GM18526 (cell line): ENCODE results near the gene ZNF785.

Experiments
- POLR2A ChIP-seq: IDR thresholded peaks from 3 replicates; pipeline ENCODE4 v1.6.1; 2011; ENCODE audit not compliant: insufficient read length; ENCODE audit errors: extremely low read depth

ZNF785 gene

DNA sequence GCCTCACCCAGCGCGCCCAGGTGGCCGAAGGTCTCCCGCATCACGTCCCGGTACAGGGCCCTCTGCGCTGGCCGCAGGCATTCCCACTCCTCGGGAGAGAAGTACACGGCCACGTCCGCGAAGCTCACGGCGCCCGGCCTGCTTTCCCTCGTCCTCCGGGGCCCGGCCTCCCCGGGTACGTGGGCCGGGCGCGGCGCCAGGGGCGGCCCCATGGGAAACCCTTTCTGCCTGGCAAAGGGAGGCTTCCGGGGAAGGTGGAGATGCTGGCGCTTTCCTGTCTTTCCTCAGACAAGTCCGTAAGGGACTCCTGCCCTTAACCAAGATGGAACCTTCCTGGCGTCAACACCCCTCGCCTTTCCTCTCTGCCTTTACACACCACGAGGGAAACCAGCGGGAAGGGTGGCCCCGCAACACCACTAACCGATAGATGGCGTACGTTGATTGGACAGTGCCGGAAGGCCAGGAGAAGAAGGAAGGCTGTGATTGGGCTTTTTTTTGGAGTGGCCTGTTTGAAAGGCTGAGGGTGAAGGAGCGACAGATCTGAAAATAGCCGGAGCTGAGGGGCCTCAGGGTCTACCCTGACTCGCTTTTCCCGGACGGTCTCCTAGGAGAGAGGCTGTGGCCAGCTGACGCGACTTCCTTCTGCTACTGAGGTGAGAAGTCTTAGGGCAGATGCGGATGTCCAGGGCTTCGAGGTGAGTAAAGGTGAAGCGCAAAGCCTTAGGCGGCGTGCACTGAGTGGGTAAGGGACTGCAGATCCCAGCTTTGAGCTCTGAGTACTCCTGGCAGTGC is at the start of gene ZNF785:
TSS of gene ZNF785 (minus strand) at position 298 of the 792 bp plus-strand sequence. CDS start at position 212, 86 bp downstream.
- TF ChIP-seq POLR2A: peak; percentile 36

DNA sequence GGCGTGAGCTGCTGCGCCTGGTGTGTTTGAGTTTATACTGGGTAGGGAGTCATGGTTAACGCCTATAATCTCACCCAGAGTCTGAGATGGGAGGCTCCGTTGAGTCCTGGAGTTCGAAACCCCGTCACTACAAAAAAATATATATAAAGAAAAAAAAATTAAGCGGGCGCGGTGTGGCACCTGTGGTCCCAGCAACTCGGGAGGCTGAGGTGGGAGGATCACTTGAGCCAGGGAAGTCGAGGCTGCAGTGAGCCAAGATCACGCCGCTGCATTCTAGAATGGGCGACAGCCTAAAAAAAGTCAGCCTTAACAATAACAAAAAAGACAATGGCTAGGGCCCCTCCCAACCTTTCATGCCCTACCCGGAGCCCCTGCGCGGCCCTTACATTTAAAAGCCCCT is 48.0 kb upstream of the ZNF785 start:
- TF ChIP-seq POLR2A: no peak

DNA sequence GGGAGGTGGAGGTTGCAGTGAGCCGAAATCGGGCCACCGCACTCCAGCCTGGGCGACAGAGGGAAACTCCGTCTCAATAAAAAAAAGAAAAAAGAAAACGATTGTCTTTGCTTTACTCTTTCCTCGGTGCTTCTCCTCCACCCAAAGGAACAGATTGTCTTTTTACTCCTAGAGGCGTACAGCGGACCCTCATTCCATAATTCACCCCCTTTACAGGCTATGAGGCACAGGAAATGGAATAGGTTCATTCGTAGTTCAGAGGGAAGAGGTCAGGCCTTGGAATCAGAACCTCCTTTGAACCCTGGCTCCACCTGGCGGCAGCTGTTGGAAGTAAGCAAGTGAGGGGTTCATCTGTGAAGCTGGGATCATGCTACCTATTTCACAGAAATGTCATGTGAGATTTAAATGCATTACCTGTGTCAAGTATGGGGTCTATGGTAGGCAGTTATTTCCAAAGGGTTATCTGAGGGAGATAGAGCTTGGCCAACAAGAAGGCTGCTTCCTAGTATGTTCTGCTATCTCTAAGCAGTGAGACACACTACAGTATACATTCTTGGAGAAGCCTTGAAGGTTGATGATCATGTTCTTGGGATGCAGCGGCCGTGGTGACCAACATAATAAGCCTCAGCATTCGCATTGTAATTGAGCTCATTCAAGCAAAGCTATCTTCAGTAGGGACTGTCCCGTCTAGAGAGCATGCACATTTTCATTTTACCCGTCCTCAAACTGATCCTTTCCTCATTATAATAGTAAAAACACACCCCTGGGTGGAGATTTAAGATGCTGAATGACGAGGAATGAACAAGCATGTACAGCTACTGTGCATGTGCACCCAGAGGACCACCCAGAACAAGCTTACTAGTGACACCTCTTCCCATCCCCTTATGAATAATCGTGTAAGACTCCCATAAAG is 43.4 kb upstream of the ZNF785 start:
- TF ChIP-seq POLR2A: no peak

DNA sequence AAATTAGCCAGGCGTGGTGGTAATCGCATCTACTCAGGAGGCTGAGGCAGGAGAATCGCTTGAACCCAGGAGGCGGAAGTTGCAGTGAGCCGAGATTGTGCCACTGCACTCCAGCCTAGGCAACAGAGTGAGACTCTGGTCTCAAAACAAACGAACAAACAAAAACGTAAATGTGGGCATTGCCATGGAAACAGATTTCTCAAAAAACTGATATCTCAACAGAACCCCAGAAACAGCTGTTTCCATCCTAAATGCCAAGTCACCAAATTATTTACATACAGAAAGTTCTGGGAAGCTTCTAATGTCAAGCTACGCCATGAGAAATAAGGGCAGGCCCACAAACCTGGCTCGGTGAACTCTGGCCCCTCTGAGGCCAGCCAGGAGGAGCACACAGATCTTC is 40.7 kb upstream of the ZNF785 start:
- no peak for TF ChIP-seq POLR2A

DNA sequence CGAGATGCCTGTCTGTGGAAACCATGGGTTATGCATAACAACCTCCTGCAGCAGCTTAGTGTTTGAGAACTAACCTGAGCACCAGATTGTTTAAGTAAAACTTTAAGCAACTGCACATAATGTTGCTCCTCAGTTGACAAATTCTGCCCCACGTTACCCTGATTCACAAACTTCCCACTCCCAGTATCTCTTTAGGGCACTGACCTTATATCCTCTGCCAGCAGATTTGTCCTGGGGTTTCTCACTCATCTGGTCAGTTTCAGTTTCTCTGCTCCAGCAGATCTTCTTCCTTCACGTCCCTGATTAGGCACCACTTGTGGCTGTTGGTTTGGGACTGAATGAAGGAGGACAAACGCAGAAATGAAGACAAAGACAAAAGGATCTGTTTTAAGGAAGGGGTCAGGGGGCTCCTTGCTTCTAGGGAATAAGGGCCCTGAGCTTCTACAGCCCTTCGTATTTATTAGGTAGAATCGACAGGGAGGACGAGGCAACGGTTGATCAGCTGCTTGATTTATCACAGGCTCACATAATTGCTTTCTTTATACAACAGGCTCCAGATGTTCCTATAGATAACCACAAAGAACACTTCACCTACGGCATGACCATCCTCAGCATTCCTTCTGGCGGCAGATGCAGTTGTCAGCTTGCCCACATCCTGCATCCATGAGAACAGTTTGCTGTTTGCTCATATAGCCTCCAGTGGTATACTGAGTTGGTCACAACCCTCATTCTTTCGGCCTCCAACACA is 38.2 kb upstream of the ZNF785 start:
- TF ChIP-seq POLR2A: no peak

DNA sequence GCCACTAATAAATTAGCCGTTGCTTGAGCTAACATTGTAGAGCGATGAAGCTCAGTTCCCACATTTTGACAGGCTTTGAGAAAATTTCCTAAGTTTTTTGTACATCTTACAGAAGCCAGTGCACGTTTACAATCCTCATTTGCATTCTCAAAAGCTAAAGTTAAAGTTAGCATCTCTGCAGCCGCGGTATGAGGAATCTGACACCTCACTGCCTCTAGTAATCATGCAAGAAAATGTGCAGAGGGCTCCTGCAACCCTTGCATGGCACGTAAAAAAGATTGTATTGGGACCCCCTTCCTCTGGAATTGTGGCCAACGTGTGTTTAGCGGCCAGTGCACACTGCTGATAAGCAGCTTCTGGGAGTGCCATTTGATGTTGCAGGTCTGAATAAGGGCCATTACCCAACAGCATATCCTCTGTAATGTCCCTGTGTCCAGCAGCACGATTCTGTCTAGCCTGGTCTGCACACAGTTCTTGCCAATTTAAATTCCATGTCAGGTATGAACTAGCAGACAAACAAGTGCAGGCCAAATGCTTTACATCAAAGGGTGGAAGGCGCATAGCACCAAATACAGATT is 37.0 kb upstream of the ZNF785 start:
- TF ChIP-seq POLR2A: no peak

DNA sequence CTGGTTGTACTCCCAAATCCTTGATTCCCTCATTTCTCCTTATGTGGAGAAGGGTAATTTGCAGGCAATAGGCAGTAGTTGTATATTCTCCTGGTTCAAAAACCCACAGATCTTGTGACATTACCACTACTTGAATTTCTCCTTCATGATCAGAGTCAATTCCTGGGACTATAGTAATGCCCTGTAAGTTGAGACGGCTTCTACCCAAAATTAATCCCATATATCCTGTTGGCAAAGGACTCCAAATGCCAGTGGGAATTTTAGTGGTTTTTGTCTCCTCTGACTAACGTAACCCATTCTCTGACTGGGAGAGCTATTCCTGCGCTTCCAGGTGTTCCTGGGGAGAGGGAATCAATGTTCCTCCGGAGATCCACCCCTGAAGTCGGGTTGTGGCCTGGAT is 36.3 kb upstream of the ZNF785 start:
- no peak for TF ChIP-seq POLR2A

DNA sequence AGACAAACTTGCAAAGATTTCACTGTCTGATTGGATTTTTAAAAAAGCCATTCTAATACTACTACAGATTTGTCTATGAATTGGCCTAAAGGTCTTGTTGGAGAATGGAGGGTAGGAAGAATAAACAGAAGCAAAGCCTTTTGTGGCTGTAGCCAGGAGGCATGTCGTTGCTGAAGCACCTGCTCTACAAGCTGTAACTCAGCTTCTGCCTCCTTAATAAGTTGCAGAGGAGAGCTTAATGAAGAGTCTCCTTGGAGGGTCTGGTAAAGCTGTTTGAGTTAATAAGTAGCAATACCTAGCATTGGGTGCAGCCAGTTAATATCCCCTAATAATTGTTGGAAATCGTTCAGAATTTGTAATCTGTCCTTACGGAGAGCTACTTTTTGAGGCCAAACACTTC is 34.7 kb upstream of the ZNF785 start:
- no peak for TF ChIP-seq POLR2A

DNA sequence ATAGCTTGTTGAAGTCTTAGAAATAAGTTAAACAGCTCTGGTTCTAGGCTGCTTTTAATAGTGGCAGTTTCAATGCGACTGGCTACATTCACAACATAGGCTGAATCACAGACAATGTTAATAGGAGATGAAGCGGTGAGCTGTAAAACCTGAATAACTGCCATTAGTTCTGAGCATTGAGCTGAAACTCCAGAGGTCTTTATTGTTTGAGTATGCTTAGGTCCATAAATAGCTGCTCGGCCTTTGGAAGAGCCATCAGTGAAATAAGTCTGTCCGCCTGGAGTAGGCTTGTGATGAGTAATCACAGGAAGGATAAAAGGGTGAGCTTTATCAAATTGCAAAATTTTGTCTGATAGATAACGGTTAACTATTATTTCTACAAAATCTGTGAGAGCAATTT is 34.1 kb upstream of the ZNF785 start:
- no peak for TF ChIP-seq POLR2A

DNA sequence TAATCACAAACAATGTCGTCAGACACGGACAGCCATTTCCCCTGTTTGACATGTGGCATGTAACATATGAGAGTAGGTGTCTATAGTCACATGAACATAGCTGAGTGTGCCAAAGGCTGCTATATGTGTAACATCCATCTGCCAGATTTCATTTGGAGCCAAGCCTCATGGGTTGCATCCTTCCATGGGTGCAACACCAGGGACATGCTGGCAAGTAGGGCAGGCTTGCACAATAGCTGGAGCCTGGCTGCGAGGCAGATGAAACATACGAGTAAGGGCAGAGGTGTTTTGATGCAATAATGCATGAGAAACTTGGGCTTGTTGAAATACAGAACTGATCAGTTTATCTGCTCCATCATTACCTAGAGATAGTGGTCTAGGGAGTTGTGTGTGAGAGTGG is 33.7 kb upstream of the ZNF785 start:
- TF ChIP-seq POLR2A: no peak

DNA sequence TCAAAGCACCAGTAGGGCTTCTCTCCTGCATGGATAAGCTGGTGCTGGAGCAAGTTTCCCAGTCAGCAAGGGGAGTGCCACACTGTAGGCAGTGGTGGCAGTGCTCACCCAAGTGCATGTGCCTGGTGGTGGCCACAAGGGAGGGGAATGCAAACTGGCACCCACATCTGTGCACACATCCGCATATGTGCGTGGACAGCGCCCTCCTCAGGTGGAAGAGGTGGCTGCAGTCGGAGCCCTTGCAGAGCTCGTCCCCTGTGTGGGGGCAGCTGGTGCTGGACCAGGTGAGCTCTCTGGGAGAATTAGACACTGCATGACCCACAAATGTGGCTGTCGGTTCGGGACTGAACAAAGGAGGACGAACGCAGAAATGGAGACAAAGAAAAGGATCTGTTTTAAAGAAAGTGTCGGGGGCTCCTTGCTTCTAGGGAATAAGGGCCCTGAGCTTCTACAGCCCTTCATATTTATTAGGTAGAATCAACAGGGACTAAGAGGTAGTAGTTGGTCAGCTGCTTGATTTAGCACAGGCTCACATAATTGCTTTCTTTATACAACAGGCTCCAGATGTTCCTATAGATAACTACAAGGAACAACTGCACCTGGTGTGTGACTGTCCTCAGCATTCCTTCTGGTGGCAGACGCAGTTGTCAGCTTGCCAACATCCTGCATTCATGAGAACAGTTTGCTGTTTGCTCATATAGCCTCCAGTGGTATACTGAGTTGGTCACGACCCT is 30.0 kb upstream of the ZNF785 start:
- no peak for TF ChIP-seq POLR2A

DNA sequence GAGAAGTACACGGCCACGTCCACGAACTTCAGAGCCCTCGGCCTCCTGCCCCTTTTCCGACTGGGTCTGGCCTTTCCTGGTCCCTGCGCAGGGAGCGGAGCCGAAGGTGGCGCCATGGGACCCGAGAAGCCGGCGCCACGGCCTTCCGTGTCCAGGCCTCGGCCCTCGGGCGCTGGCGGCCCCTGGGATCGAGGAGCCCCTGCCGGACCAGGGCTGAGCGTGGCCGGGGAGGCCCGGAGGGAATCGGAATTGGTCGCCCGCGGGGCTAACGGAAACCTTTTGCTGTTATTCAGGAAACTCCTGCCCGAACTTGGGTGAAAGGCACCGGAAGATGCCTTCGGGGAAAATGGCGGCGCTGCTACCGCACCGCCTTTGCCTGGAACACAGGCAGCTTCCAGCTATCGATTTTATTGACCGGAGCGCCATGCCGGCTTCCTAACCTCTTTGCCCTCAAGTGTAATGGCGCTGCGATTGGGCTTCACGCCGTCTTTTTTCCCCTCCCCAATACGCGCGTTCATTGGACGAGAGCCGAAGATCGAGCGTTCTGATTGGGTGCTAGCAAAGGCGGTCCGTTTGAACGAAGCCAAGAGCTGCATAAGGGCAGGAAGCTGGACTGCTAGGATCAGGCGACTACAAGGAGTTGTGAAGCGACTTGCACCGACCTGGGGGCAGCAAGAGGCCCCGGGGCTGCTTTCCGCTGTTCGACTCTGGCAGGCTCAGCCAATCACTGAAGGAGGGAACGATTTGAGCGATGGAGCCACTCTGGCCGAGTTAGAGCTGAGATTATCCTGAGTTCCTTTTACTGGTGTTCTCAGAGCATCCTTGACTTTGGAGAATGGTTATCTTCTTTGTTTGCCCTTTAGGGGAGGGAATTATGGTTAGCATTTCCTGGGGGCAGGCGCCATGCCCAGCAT is 24.7 kb upstream of the ZNF785 start, which contains the start of gene ZNF689:
TSS of gene ZNF689 (minus strand) at position 464 of the 914 bp plus-strand sequence. CDS start at position 116, 348 bp downstream.
- TF ChIP-seq POLR2A: peak; percentile 79
